Right atrium auricular region (tissue), 2 donors: ENCODE data around the gene SSBP2. TPM values are rescaled to one million over a fixed set of nuclear protein-coding genes. Genes with fewer than 3 reads are reported as not detected.

Experiments
- DNase-seq: peaks from one replicate; pipeline ENCODE4 v3.0.0-alpha.2; 2019; ENCODE audit warnings: low spot score
- H3K27ac ChIP-seq, 2 donors: fragments of 200-600 bp; sonication (generic); 1 replicate in 1 of 2; 2 replicates in 1 of 2; pipeline ENCODE4 v1.5.1; 2016 to 2019
- H3K27me3 ChIP-seq, 2 donors: fragments of 200-600 bp; sonication (generic); one replicate each; pipeline versions ENCODE4 v1.5.1 to v1.6.0; 2017 to 2019
- H3K36me3 ChIP-seq: fragments of 200-600 bp; sonication (generic); one replicate; pipeline ENCODE4 v1.5.1; 2016
- H3K4me1 ChIP-seq, 2 donors: fragments of 200-600 bp; sonication (generic); one replicate each; pipeline versions ENCODE4 v1.5.1 to v1.6.0; 2017 to 2019
- H3K4me3 ChIP-seq, 2 donors: fragments of 200-600 bp; sonication (generic); 1 replicate in 1 of 2; 2 replicates in 1 of 2; pipeline ENCODE4 v1.5.1; 2017 to 2019; ENCODE audit warnings: mild to moderate bottlenecking in 1 of 2, moderate library complexity in 1 of 2
- H3K9me3 ChIP-seq, 2 donors: fragments of 200-600 bp; sonication (generic); one replicate each; pipeline ENCODE4 v1.5.1; 2019
- CTCF ChIP-seq, 2 donors: fragments of 200-600 bp; sonication (generic); IDR thresholded peaks; one replicate each; pipeline ENCODE4 v1.5.1; 2019; ENCODE audit warnings: antibody characterized with exemption in 2 of 2
- total RNA-seq, 2 donors: library from RNA; depleted of rRNA; stranded (reverse); fragments of >200 nt; gene quantifications; one replicate each; pipeline ENCODE4 v1.1.0, GENCODE V29; 2016

The SSBP2 gene
- total RNA-seq, 2 donors from 2014 or later, result 29.3 to 55.1 TPM

- H3K27me3 ChIP-seq, result no peaks in the 10 kb centered on the region
- H3K27ac ChIP-seq, result no peak overlapping the region
- H3K36me3 ChIP-seq, result no peaks in the 10 kb centered on the region
- TF ChIP-seq CTCF (IDR thresholded peaks at IDR 0.05), result no peak
- no peak overlapping the region for H3K4me3 ChIP-seq
- DNase-seq, result no peak
- no peaks in the 10 kb centered on the region for H3K9me3 ChIP-seq
- peaks cover 0 to 8% of the 10 kb centered on the region in 2 donors for H3K4me1 ChIP-seq
Observed at GRCh38 chr5:81555865-81556264, 195.0 kb downstream of the SSBP2 start.

GRCh38 chr5:81554647-81555046, 196.2 kb downstream of the SSBP2 start:
- no peak for TF ChIP-seq CTCF (IDR thresholded peaks at IDR 0.05)
- H3K27me3 ChIP-seq, result no peaks in the 10 kb centered on the region
- no peak for DNase-seq
- no peak overlapping the region for H3K27ac ChIP-seq
- H3K9me3 ChIP-seq, result no peaks in the 10 kb centered on the region
- no peaks in the 10 kb centered on the region for H3K36me3 ChIP-seq
- peaks cover 0 to 8% of the 10 kb centered on the region in 2 donors for H3K4me1 ChIP-seq
- no peak overlapping the region for H3K4me3 ChIP-seq

- Histone ChIP-seq H3K9me3 (no peaks in the 10 kb centered on the region), H3K4me3 (no peak overlapping the region), H3K4me1 (peaks cover 0 to 8% of the 10 kb centered on the region in 2 donors), H3K36me3 (no peaks in the 10 kb centered on the region), H3K27ac (no peak overlapping the region), H3K27me3 (no peaks in the 10 kb centered on the region)
- TF ChIP-seq CTCF (IDR thresholded peaks at IDR 0.05), result no peak
- DNase-seq, result no peak
Observed at GRCh38 chr5:81553567-81554212, 197.2 kb downstream of the SSBP2 start.

- no peaks in the 10 kb centered on the region for H3K36me3 ChIP-seq
- DNase-seq, result no peak
- H3K27ac ChIP-seq, result no peak overlapping the region
Observed at GRCh38 chr5:81552852-81553566, 197.9 kb downstream of the SSBP2 start.

GRCh38 chr5:81549123-81549522, 201.8 kb downstream of the SSBP2 start:
- no peaks in the 10 kb centered on the region for H3K9me3 ChIP-seq
- H3K27ac ChIP-seq, result no peak overlapping the region

More at GRCh38 chr5:81552852-81553566, 197.9 kb downstream of the SSBP2 start:
- no peak for TF ChIP-seq CTCF (IDR thresholded peaks at IDR 0.05)
- Histone ChIP-seq H3K4me3 (no peak overlapping the region), H3K4me1 (peaks cover 0 to 8% of the 10 kb centered on the region in 2 donors), H3K9me3 (no peaks in the 10 kb centered on the region), H3K27me3 (no peaks in the 10 kb centered on the region)

More at GRCh38 chr5:81549123-81549522, 201.8 kb downstream of the SSBP2 start:
- peaks cover 0 to 8% of the 10 kb centered on the region in 2 donors for H3K4me1 ChIP-seq
- DNase-seq, result no peak
- H3K36me3 ChIP-seq, result no peaks in the 10 kb centered on the region
- no peaks in the 10 kb centered on the region for H3K27me3 ChIP-seq
- TF ChIP-seq CTCF (IDR thresholded peaks at IDR 0.05), result no peak
- no peak overlapping the region for H3K4me3 ChIP-seq
